SK-N-MC (cell line): ENCODE data around the gene SIGLEC15.

ENCODE experiments used
- EZH2 ChIP-seq: fragments of 200-600 bp; sonication (generic); IDR thresholded peaks from one replicate; pipeline ENCODE4 v1.6.1; 2017; ENCODE audit warnings: antibody characterized with exemption
- FOXP2 ChIP-seq: optimal IDR thresholded peaks from 2 replicates; pipeline ENCODE3; 2011; ENCODE audit warnings: mild to moderate bottlenecking, moderate library complexity; ENCODE audit not compliant: insufficient read depth; ENCODE audit errors: extremely low read length, control extremely low read depth
- POLR2AphosphoS5 ChIP-seq: IDR thresholded peaks from 2 replicates; pipeline ENCODE4 v1.6.1; 2012; ENCODE audit warnings: mild to moderate bottlenecking, low read depth, low read length, borderline replicate concordance

DNA sequence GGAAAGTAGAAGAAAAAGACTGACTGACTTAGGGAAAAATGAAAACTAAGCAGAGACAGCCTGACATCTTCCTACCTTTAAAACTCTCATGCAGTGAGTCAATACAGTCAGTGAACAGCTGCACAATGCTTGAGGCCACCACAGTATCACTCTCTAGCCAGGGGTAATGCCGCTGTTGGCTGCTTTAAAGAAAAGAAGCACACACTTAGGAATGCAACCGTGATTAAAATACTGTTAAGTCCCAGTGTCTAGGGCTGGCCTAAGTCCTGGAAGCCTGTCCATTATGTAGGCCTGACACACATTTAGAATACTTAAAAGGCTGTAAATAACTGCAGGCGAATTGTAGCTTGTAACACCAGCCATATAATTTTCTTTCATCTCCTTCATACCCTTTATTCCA, 50.7 kb downstream of the SIGLEC15 start:
- no peak for TF ChIP-seq POLR2AphosphoS5
- TF ChIP-seq EZH2: no peak
- no peak for TF ChIP-seq FOXP2
